Cardiac muscle cell (in vitro differentiated cells and primary cell): ENCODE data around the gene KCNJ2. TPM values are rescaled to one million over a fixed set of nuclear protein-coding genes. Genes with fewer than 3 reads are reported as not detected.

Experiments
- DNase-seq, 2 donors: peaks; one replicate each; pipeline versions ENCODE4 v3.0.0 to v3.0.0-alpha.2; 2010 to 2017; ENCODE audit warnings: low read depth in 1 of 2, low spot score in 1 of 2
- H3K27ac ChIP-seq: fragments of 200-600 bp; sonication (generic); 2 replicates; pipeline ENCODE4 v1.5.1; 2016
- H3K27me3 ChIP-seq: fragments of 200-600 bp; sonication (generic); 2 replicates; pipeline ENCODE4 v1.6.0; 2016; ENCODE audit warnings: control low read depth
- H3K36me3 ChIP-seq: fragments of 200-600 bp; sonication (generic); 2 replicates; pipeline ENCODE4 v1.5.1; 2016; ENCODE audit warnings: control low read depth
- H3K4me1 ChIP-seq: fragments of 200-600 bp; sonication (generic); 2 replicates; pipeline ENCODE4 v1.8.1; 2017; ENCODE audit warnings: low read depth, mild to moderate bottlenecking, mixed run types
- H3K4me3 ChIP-seq: fragments of 200-600 bp; sonication (generic); 2 replicates; pipeline ENCODE4 v1.5.1; 2016; ENCODE audit warnings: mild to moderate bottlenecking
- H3K9me3 ChIP-seq: fragments of 200-600 bp; sonication (generic); 2 replicates; pipeline ENCODE4 v1.5.1; 2017; ENCODE audit warnings: low read depth, mild to moderate bottlenecking, control low read depth
- polyA plus RNA-seq: library from polyadenylated mRNA; unstranded; fragments of >200 nt; fragmentation: Nextera tagmentation; extraction: Ambion mirVana; gene quantifications from 2 replicates; pipeline ENCODE4 v1.2.1, GENCODE V29; 2016
- total RNA-seq: library from RNA; depleted of rRNA; stranded (reverse); fragments of >200 nt; gene quantifications from 2 replicates; pipeline ENCODE4 v1.2.3, GENCODE V29; 2016
- TF ChIP-seq, protein P1 (sequence below): IDR thresholded peaks from 2 replicates; pipeline ENCODE4 v1.5.1; 2012; ENCODE audit warnings: low read depth, mild to moderate bottlenecking, low read length

The KCNJ2 gene
- total and polyA plus RNA-seq, 2 experiments from 2014 or later: 0.66 TPM; not detected in 1

GRCh38 chr17:70225276-70225675, 55.9 kb downstream of the KCNJ2 start:
- H3K4me1 ChIP-seq: no peaks in the 10 kb centered on the region
- no peaks in the 10 kb centered on the region for H3K36me3 ChIP-seq
- H3K27me3 ChIP-seq: no peaks in the 10 kb centered on the region
- DNase-seq: no peak
- TF ChIP-seq, protein P1, sequence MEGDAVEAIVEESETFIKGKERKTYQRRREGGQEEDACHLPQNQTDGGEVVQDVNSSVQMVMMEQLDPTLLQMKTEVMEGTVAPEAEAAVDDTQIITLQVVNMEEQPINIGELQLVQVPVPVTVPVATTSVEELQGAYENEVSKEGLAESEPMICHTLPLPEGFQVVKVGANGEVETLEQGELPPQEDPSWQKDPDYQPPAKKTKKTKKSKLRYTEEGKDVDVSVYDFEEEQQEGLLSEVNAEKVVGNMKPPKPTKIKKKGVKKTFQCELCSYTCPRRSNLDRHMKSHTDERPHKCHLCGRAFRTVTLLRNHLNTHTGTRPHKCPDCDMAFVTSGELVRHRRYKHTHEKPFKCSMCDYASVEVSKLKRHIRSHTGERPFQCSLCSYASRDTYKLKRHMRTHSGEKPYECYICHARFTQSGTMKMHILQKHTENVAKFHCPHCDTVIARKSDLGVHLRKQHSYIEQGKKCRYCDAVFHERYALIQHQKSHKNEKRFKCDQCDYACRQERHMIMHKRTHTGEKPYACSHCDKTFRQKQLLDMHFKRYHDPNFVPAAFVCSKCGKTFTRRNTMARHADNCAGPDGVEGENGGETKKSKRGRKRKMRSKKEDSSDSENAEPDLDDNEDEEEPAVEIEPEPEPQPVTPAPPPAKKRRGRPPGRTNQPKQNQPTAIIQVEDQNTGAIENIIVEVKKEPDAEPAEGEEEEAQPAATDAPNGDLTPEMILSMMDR: no peak
- H3K4me3 ChIP-seq: no peak overlapping the region
- H3K9me3 ChIP-seq: no peaks in the 10 kb centered on the region
- H3K27ac ChIP-seq: no peak overlapping the region

Other genes with a start within 250 kb of the KCNJ2 start
- gene KCNJ16, start 94.3 kb upstream of the KCNJ2 start, total RNA-seq: not detected in 2 replicates
- gene KCNJ16, start 94.3 kb upstream of the KCNJ2 start, polyA plus RNA-seq: not detected in 2 replicates